ENCODE data around the gene CELA1. TPM values are rescaled to one million over a fixed set of nuclear protein-coding genes. Genes with fewer than 3 reads are reported as not detected.

CELA1 gene
- total and polyA plus RNA-seq, 8 donors: not detected

DNA sequence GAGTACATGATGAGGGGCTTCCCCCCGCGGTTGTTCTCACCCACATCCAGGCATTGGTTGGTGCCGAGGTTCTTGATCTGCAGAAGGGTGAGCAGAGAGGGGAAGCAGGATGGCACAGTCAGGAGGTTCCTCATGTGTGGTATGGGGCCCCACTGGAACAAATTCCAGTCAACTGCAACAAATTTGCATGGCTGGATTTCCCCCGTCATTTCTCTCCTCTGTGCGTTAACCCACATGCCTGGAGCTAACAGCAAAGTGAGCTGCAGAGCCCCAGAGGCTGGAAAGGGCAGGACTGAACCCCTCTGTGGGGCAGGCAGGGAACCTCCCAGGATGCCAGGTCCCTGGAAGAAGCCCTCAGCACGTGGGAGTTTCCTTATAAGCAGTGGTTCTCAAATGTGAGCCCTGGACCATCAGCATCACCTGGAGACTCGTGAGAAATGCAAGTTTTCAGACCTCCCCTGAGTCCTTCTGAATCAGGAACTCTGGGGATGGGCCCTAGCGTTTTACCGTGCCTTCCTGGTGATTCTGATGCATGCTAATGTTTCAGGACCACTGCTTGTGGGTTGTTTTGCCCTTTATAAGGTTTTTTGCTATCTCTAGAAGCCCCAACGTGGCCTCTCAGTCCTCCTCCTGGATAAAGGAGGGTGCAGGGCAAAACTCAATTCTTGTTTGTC, 11.0 kb upstream of the CELA1 start:
- H3K27ac ChIP-seq: no peak overlapping the region
- intact Hi-C loops (cut with DNase I; ENCODE audit: low total_unique reads): no loop called here
- H3K36me3 ChIP-seq: peaks cover 0 to 85% (median 47%) of the 10 kb centered on the region in 4 donors
- no peak for TF ChIP-seq EP300 (IDR thresholded peaks at IDR 0.05)
- no peak for TF ChIP-seq CTCF (IDR thresholded peaks at IDR 0.05)
- TF ChIP-seq POLR2AphosphoS5 (IDR thresholded peaks at IDR 0.05): no peak
- TF ChIP-seq POLR2A (IDR thresholded peaks at IDR 0.05): no peak
- no peak for DNase-seq
- WGBS, 5 donors: 80 to 91% (median 86%) methylated on average over 10 of the region's 10 CpGs
- no peaks in the 10 kb centered on the region for H3K9me3 ChIP-seq
- no peak overlapping the region for H3K4me3 ChIP-seq
- no peaks in the 10 kb centered on the region for H3K4me1 ChIP-seq
- no peaks in the 10 kb centered on the region for H3K27me3 ChIP-seq

- Histone ChIP-seq H3K4me3 (no peak overlapping the region), H3K36me3 (peaks cover 0 to 31% (median 20%) of the 10 kb centered on the region in 4 donors), H3K4me1 (no peaks in the 10 kb centered on the region), H3K9me3 (no peaks in the 10 kb centered on the region), H3K27ac (no peak overlapping the region), H3K27me3 (peaks cover 0 to 8% (median 0%) of the 10 kb centered on the region in 3 donors)
- intact Hi-C loops (cut with DNase I; ENCODE audit: low total_unique reads): no loop called here
- WGBS, 5 donors: 45 to 65% (median 52%) methylated on average over 11 of the region's 11 CpGs
- TF ChIP-seq EP300 (IDR thresholded peaks at IDR 0.05) (no peak), POLR2AphosphoS5 (IDR thresholded peaks at IDR 0.05) (no peak), CTCF (IDR thresholded peaks at IDR 0.05) (peak in 4 of 7 experiments; percentile 17 to 34 (median 21)), POLR2A (IDR thresholded peaks at IDR 0.05) (no peak)
- DNase-seq: peak in 1 of 2 donors; percentile 72
Observed at GRCh38 chr12:51351913-51352532, 5.5 kb upstream of the CELA1 start.

- no peak overlapping the region for H3K4me3 ChIP-seq
- TF ChIP-seq POLR2A (IDR thresholded peaks at IDR 0.05) (no peak), EP300 (IDR thresholded peaks at IDR 0.05) (no peak), POLR2AphosphoS5 (IDR thresholded peaks at IDR 0.05) (no peak), CTCF (IDR thresholded peaks at IDR 0.05) (no peak)
- H3K9me3 ChIP-seq: no peaks in the 10 kb centered on the region
- no peaks in the 10 kb centered on the region for H3K4me1 ChIP-seq
- no peak overlapping the region for H3K27ac ChIP-seq
- intact Hi-C loops (cut with DNase I; ENCODE audit: low total_unique reads): no loop called here
- DNase-seq: no peak
- H3K36me3 ChIP-seq: peaks cover 0 to 5% (median 2%) of the 10 kb centered on the region in 4 donors
- WGBS, 5 donors: 82 to 90% (median 83%) methylated on average over 5 of the region's 5 CpGs
- peaks cover 0 to 8% (median 0%) of the 10 kb centered on the region in 3 donors for H3K27me3 ChIP-seq
Observed at GRCh38 chr12:51349026-51349425, 2.5 kb upstream of the CELA1 start.

- TF ChIP-seq EP300 (IDR thresholded peaks at IDR 0.05) (no peak), CTCF (IDR thresholded peaks at IDR 0.05) (no peak), POLR2AphosphoS5 (IDR thresholded peaks at IDR 0.05) (no peak), POLR2A (IDR thresholded peaks at IDR 0.05) (no peak)
- 78 to 91% (median 90%) methylated on average over 4 of the region's 4 CpGs for WGBS, 5 donors
- no peak for DNase-seq
- H3K4me1 ChIP-seq: no peaks in the 10 kb centered on the region
- intact Hi-C loops (cut with DNase I; ENCODE audit: low total_unique reads): no loop called here
- no peaks in the 10 kb centered on the region for H3K9me3 ChIP-seq
- H3K36me3 ChIP-seq: no peaks in the 10 kb centered on the region
- H3K4me3 ChIP-seq: no peak overlapping the region
- H3K27me3 ChIP-seq: peaks cover 0 to 8% (median 0%) of the 10 kb centered on the region in 3 donors
- H3K27ac ChIP-seq: no peak overlapping the region
Observed at GRCh38 chr12:51348116-51348515, 1.6 kb upstream of the CELA1 start.
